Mammary epithelial cell (primary cell): ENCODE measurements around the gene NRDC.

Source experiments
- EZH2 ChIP-seq: IDR thresholded peaks from 2 replicates; pipeline ENCODE4 v1.6.1; 2012; ENCODE audit warnings: low read length, inconsistent platforms, borderline replicate concordance
- TF ChIP-seq, protein P1 (sequence below), 2 donors: IDR thresholded peaks in 1 of 2; conservative IDR thresholded peaks in 1 of 2; 2 replicates each; pipeline ENCODE4 v1.5.1; 2011 to 2012; ENCODE audit warnings: inconsistent platforms in 2 of 2, low read length in 2 of 2, mild to moderate bottlenecking in 2 of 2, control low read depth in 1 of 2, low read depth in 1 of 2; ENCODE audit not compliant: insufficient read depth in 1 of 2; ENCODE audit errors: extremely low read depth in 1 of 2

DNA sequence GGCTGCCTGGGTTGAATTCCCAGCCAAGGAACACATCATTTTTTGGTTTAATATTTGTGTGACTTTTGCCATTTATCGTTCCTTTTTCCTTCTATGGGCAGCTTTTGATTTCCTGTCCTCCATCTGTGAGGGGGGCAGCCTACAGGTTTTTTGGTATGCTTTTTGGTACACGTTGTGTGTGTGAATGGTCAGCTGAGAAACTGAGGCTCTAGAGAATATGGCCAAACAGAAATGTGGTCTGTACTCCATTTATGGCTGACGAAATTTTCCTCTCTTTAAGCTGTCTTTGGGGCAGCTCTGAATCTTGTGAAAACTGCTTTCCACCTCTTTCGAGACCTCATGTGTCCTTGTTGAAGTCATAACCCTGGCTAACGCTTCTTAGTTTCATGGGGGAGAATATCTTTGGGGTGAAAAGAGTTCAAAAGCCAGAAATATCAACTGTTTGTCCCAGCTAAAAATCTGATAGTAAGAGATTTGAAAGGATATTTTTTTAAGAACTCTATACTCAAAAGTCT is 26.6 kb downstream of the NRDC start:
- TF ChIP-seq, protein P1, sequence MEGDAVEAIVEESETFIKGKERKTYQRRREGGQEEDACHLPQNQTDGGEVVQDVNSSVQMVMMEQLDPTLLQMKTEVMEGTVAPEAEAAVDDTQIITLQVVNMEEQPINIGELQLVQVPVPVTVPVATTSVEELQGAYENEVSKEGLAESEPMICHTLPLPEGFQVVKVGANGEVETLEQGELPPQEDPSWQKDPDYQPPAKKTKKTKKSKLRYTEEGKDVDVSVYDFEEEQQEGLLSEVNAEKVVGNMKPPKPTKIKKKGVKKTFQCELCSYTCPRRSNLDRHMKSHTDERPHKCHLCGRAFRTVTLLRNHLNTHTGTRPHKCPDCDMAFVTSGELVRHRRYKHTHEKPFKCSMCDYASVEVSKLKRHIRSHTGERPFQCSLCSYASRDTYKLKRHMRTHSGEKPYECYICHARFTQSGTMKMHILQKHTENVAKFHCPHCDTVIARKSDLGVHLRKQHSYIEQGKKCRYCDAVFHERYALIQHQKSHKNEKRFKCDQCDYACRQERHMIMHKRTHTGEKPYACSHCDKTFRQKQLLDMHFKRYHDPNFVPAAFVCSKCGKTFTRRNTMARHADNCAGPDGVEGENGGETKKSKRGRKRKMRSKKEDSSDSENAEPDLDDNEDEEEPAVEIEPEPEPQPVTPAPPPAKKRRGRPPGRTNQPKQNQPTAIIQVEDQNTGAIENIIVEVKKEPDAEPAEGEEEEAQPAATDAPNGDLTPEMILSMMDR (conservative IDR thresholded peaks at IDR 0.05 in 1 of 2, IDR thresholded peaks at IDR 0.05 in 1 of 2; ENCODE audit: extremely low read depth in 1 of 2, insufficient read depth in 1 of 2, low read depth in 1 of 2, low read length in 2 of 2): no peak
- TF ChIP-seq EZH2: no peak
